HAP-1 (cell line): ENCODE data around the gene CSH1.
"Not testable (repeated sequence)": the region's sequence is repeated elsewhere in the genome, so short reads cannot be mapped to it uniquely, and the experiment has no call there.

ENCODE experiments used
- DNase-seq, 2 experiments: peaks; one replicate each; pipeline ENCODE4 v3.0.0-alpha.2; 2016 to 2020; ENCODE audit warnings: low spot score in 2 of 2
- H3K27me3 ChIP-seq: fragments of 250-450 bp; sonication (Bioruptor Pico); 2 replicates; pipeline ENCODE4 v1.5.1; 2020; ENCODE audit warnings: low read depth, mild to moderate bottlenecking, moderate library complexity
- H3K36me3 ChIP-seq: fragments of 250-450 bp; sonication (Bioruptor Pico); replicated peaks from 2 replicates; pipeline ENCODE4 v1.5.1; 2020; ENCODE audit warnings: mild to moderate bottlenecking
- H3K4me1 ChIP-seq: fragments of 250-450 bp; sonication (Bioruptor Pico); 2 replicates; pipeline ENCODE4 v1.5.1; 2020; ENCODE audit warnings: mild to moderate bottlenecking
- H3K4me3 ChIP-seq: fragments of 250-450 bp; sonication (Bioruptor Pico); 2 replicates; pipeline ENCODE4 v1.5.1; 2020; ENCODE audit warnings: mild to moderate bottlenecking, moderate library complexity
- H3K9me3 ChIP-seq: fragments of 250-450 bp; sonication (Bioruptor Pico); 2 replicates; pipeline ENCODE4 v1.5.1; 2020; ENCODE audit warnings: mild to moderate bottlenecking, moderate library complexity
- in situ Hi-C: fragments of 300-500 bp; cut with MboI; formaldehyde crosslinking; loops from 3 replicates; pipeline ENCODE4 v1.14.3; 2020; ENCODE audit warnings: low sequenced_read_pairs, inconsistent platforms, mixed read lengths

CSH1 gene

GRCh38 chr17:63880706-63881105, 15.7 kb downstream of the CSH1 start:
- in situ Hi-C loops, result no loop called here
- Histone ChIP-seq H3K36me3 (no peaks in the 10 kb centered on the region), H3K27me3 (peaks cover 3% of the 10 kb centered on the region; the same call in 1 of the 2 replicates), H3K4me3 (no peak overlapping the region), H3K9me3 (no peaks in the 10 kb centered on the region), H3K4me1 (no peaks in the 10 kb centered on the region)
- no peak for DNase-seq

GRCh38 chr17:63878413-63878812, 18.0 kb downstream of the CSH1 start:
- in situ Hi-C loops, H3K9me3 ChIP-seq, H3K36me3 ChIP-seq, H3K4me1 ChIP-seq, DNase-seq, H3K27me3 ChIP-seq, H3K4me3 ChIP-seq: not testable (repeated sequence)

DNA sequence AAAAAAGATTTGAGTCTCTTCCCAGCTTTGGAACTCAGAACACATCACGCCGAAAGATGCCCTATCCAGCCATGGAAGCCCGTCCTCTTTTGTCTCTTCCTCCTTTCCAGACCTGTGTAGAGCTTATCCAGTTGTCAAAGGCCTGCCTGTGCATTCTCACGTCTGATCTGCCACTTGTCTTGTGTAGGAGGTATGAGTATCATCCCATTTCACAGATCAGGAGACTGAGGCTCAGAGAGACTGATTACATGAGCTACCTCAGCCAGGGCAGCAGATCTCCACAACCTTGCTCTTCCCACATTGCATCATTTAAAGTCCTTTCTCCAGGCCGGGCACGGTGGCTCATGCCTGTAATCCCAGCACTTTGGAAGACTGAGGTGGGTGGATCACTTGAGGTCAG, 21.7 kb downstream of the CSH1 start:
- peaks cover 11% of the 10 kb centered on the region for H3K27me3 ChIP-seq
- DNase-seq, H3K4me1 ChIP-seq, H3K9me3 ChIP-seq, H3K36me3 ChIP-seq, in situ Hi-C loops, H3K4me3 ChIP-seq: not testable (repeated sequence)

DNA sequence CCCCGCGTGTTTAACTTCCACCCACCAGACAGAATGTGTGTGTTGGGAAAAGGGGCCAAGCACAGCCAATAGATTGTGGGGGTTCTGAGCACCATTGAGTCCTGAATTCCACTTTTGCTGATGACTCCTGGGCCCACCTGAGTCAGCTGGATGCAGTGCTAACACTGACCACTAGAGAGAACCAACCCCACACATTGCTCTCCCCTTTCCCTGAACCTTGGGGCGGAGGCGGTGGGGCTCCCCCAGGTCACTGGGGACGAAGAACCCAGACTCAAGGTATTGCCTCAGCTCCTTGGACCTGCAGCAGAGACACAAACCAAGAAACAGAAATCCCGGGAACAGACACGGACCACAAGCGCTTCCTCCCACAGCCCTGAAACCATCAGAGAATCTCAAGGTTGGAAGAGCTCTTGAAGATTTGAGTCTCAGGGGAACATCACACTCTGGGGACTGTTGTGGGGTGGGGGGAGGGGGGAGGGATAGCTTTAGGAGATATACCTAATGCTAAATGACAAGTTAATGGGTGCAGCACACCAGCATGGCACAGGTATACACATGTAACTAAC, 22.2 kb downstream of the CSH1 start:
- DNase-seq, in situ Hi-C loops: not testable (repeated sequence)

GRCh38 chr17:63873577-63873976, 22.8 kb downstream of the CSH1 start, which contains the start of gene CSH2:
TSS of gene CSH2 (minus strand) at chr17:63873677. CDS start at chr17:63873614, 63 bp downstream.
- H3K36me3 ChIP-seq, in situ Hi-C loops, H3K9me3 ChIP-seq, H3K4me1 ChIP-seq, DNase-seq, H3K4me3 ChIP-seq: not testable (repeated sequence)
- peaks cover 11% of the 10 kb centered on the region for H3K27me3 ChIP-seq

More for the DNA sequence above, 22.2 kb downstream of the CSH1 start:
- peaks cover 11% of the 10 kb centered on the region for H3K27me3 ChIP-seq
- not testable (repeated sequence) for H3K4me3 ChIP-seq, H3K36me3 ChIP-seq, H3K4me1 ChIP-seq, H3K9me3 ChIP-seq

DNA sequence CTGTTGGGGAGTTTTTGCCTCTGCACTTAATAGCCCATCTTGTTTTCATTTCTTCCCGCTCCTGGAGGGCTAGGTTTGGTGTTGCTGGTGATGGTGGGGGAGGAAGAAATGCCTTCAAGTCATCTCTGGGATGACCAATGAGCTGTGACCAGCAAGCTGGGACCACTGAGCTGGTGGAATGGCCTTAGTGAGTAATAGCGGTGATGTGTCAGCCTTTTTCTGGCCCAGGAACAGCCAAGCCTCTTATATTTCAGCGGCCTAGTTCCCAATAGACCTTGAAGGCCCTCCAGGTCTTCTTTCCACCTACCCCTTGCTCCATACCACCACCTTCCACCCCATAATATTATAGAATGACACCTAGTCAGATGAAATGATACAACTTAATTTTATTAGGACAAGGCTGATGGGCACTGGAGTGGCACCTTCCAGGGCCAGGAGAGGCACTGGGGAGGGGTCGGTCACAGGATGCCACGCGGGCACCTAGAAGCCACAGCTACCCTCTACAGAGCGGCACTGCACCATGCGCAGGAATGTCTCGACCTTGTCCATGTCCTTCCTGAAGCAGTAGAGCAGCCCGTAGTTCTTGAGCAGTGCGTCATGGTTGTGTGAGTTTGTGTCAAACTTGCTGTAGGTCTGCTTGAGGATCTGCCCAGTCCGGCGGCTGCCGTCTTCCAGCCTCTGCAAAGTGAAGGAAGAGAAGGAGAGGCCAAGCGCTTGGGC, 24.6 kb downstream of the CSH1 start:
- in situ Hi-C loops, H3K36me3 ChIP-seq, H3K4me1 ChIP-seq, H3K27me3 ChIP-seq, DNase-seq, H3K9me3 ChIP-seq, H3K4me3 ChIP-seq: not testable (repeated sequence)

DNA sequence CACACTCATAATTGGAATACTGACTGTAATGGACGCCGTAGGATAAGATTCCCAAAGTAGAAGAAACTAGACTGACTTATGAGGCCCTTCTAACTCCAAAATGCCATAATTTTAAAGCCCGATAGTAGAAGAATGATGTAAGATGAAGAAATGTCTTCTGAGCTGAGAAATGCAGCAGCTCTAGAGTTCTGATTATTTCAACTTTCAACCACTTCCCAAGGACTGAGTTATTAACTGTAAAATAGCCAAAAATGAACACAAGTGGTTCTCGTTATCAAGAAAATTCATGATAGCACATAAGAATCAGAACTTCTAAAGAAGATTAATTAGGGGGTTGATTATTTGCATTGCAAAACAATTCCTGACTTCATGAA, 26.1 kb downstream of the CSH1 start:
- in situ Hi-C loops, H3K27me3 ChIP-seq, H3K36me3 ChIP-seq, H3K4me1 ChIP-seq, DNase-seq, H3K4me3 ChIP-seq, H3K9me3 ChIP-seq: not testable (repeated sequence)

- H3K27me3 ChIP-seq, H3K4me3 ChIP-seq, in situ Hi-C loops, H3K9me3 ChIP-seq, H3K36me3 ChIP-seq, H3K4me1 ChIP-seq: not testable (repeated sequence)
- peak in 1 of 2 experiments; percentile 26 for DNase-seq
Observed at GRCh38 chr17:63869491-63870291, 26.7 kb downstream of the CSH1 start.

DNA sequence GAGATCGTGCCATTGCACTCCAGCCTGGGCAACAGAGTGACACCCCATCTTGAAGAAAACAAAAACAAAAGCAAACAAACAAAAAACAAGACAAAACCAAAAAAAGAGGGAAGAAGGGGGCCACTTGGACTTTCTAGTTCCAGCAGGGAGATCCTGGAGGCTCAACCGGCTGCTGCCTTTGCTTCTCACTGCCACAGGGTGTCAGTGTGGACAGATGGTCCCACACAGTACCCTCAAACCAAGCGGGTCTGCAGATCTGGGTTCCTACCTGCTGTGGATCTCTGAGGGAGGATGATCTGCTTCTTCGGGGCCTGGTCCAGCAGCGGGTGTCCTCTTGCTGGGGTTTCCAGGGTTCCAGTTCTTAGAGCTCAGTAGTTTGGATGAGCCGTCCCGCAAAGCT, 29.7 kb downstream of the CSH1 start:
- H3K9me3 ChIP-seq, DNase-seq, H3K4me3 ChIP-seq, H3K27me3 ChIP-seq, H3K4me1 ChIP-seq, in situ Hi-C loops, H3K36me3 ChIP-seq: not testable (repeated sequence)

- in situ Hi-C loops, result no loop called here
- DNase-seq, result no peak
- H3K27me3 ChIP-seq, result peaks cover 19% of the 10 kb centered on the region
- H3K4me3 ChIP-seq, result no peak overlapping the region
- no peaks in the 10 kb centered on the region for H3K36me3 ChIP-seq
- H3K4me1 ChIP-seq, result no peaks in the 10 kb centered on the region
- H3K9me3 ChIP-seq, result no peaks in the 10 kb centered on the region
Observed at GRCh38 chr17:63859257-63859656, 37.1 kb downstream of the CSH1 start.

DNA sequence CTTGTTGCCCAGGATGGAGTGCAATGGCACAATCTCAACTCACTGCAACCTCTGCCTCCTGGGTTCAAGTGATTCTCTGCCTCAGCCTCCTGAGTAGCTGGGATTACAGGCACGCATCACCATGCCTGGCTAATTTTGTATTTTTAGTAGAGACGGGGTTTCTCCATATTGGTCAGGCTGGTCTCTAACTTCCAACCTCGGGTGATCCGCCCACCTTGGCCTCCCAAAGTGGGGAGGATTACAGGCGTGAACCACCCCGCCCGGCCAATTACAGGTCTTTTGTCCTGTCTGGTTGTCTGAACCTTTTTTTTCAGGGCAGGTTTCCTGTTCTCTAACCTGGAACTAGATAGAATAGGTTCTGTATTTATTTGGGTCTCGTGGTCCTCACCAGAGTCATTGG, 39.9 kb downstream of the CSH1 start:
- in situ Hi-C loops, H3K4me3 ChIP-seq, H3K9me3 ChIP-seq, H3K4me1 ChIP-seq, DNase-seq, H3K36me3 ChIP-seq: not testable (repeated sequence)
- H3K27me3 ChIP-seq, result peaks cover 28% of the 10 kb centered on the region

- Histone ChIP-seq H3K9me3 (no peaks in the 10 kb centered on the region), H3K27me3 (peaks cover 22% of the 10 kb centered on the region), H3K4me3 (no peak overlapping the region), H3K36me3 (no peaks in the 10 kb centered on the region), H3K4me1 (no peaks in the 10 kb centered on the region)
- DNase-seq, result no peak
- in situ Hi-C loops, result no loop called here
Observed at GRCh38 chr17:63855185-63855584, 41.2 kb downstream of the CSH1 start.

DNA sequence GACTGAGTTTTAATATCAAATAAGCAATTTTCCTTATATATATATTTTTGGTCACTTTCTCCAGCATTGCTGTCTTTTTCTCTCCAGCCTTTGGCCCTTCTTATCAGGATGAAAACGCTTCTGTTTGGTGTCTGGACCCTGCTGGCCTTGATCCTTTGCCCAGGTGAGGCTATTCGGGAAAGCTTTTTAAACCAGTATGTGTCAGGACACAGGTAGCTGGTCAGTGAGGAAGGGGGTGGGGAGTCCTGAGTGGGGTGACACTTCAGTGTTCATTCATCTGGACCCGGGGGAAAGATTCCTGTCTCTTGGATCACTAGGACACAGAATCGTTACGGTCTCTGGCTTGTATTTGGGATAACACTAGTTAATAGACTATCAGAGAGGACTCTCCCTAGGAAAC, 41.7 kb downstream of the CSH1 start:
- H3K4me3 ChIP-seq, result no peak overlapping the region
- no peak for DNase-seq
- no peaks in the 10 kb centered on the region for H3K4me1 ChIP-seq
- in situ Hi-C loops, result no loop called here
- H3K27me3 ChIP-seq, result peaks cover 18% of the 10 kb centered on the region
- H3K9me3 ChIP-seq, result no peaks in the 10 kb centered on the region
- no peaks in the 10 kb centered on the region for H3K36me3 ChIP-seq

DNA sequence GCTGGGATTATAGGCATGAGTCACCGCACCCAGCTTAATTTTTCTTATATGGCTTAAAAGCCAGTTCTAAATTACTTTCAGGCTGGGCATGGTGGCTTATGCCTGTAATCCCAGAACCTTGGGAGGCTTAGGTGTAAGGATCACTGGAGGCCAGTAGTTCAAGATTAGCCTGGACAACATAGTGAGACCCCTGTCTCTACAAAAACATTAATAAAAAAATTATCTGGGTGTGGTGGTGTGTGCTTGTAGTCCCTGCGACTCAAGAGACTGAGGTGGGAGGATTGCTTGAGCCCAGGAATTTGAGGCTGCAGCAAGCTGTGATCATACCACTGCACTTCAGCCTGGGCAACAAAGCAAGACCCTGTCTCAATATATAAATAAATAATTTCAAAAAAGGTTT, 43.1 kb downstream of the CSH1 start:
- Histone ChIP-seq H3K4me1 (no peaks in the 10 kb centered on the region), H3K9me3 (no peaks in the 10 kb centered on the region), H3K27me3 (peaks cover 14% of the 10 kb centered on the region; the same call in 1 of the 2 replicates), H3K4me3 (no peak overlapping the region), H3K36me3 (no peaks in the 10 kb centered on the region)
- in situ Hi-C loops, result no loop called here
- DNase-seq, result no peak
